ENCODE data around the gene EXPH5.

- TF ChIP-seq, protein P1, sequence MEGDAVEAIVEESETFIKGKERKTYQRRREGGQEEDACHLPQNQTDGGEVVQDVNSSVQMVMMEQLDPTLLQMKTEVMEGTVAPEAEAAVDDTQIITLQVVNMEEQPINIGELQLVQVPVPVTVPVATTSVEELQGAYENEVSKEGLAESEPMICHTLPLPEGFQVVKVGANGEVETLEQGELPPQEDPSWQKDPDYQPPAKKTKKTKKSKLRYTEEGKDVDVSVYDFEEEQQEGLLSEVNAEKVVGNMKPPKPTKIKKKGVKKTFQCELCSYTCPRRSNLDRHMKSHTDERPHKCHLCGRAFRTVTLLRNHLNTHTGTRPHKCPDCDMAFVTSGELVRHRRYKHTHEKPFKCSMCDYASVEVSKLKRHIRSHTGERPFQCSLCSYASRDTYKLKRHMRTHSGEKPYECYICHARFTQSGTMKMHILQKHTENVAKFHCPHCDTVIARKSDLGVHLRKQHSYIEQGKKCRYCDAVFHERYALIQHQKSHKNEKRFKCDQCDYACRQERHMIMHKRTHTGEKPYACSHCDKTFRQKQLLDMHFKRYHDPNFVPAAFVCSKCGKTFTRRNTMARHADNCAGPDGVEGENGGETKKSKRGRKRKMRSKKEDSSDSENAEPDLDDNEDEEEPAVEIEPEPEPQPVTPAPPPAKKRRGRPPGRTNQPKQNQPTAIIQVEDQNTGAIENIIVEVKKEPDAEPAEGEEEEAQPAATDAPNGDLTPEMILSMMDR (IDR thresholded peaks at IDR 0.05), result no peak
- TF ChIP-seq POLR2A (IDR thresholded peaks at IDR 0.05), result no peak
These were observed 69.1 kb downstream of the EXPH5 start for GRCh38 chr11:108524422-108524821.

Measured in uterus (tissue), 2 donors.